ENCODE results near the gene LMOD1. TPM values are rescaled to one million over a fixed set of nuclear protein-coding genes. Genes with fewer than 3 reads are reported as not detected.

Gene LMOD1
- total and polyA plus RNA-seq, 2 of the 8 experiments (the other 6 are each of a cell fraction or from before 2014, with no cell fraction given), result 0.77 to 1.4 TPM

- H3K4me1 ChIP-seq (replicated peaks in 1 of 4; ENCODE audit: control insufficient read depth in 3 of 4, insufficient read depth in 4 of 4, low read length in 3 of 4), result peaks cover 0 to 4% (median 1%) of the 10 kb centered on the region in 4 experiments; a peak in 5 of 7 replicates
- 88% methylated on average over 5 of the region's 5 CpGs; no CpG with 5 or more reads in 1 of the 2 experiments for WGBS, 2 experiments (ENCODE audit: extremely low coverage in 1 of 2, insufficient coverage in 1 of 2, insufficient read length in 1 of 2, insufficient replicate concordance in 2 of 2, low coverage in 1 of 2, low lambda C conversion rate in 2 of 2, missing lambda C conversion rate in 1 of 2)
- H3K4ac ChIP-seq (replicated peaks; ENCODE audit: insufficient read length, low read depth, low read length), result no peak overlapping the region
- H3K23me2 ChIP-seq (ENCODE audit: low read depth, low read length), result no peaks in the 10 kb centered on the region
- no peaks in the 10 kb centered on the region for H3K79me2 ChIP-seq (ENCODE audit: control insufficient read depth in 1 of 2, insufficient read depth in 2 of 2, low read length in 2 of 2)
- 0 out of 2 replicates have a peak overlapping the region, but pooled peaks have one; percentile 18 for H2BK20ac ChIP-seq (ENCODE audit: low read length)
- no peak overlapping the region for H3K4me2 ChIP-seq (ENCODE audit: insufficient read depth in 1 of 2, low read depth in 2 of 2, low read length in 2 of 2)
- H3K9ac ChIP-seq (replicated peaks in 1 of 4; ENCODE audit: extremely low read depth in 1 of 4, low read depth in 3 of 4, low read length in 3 of 4), result no peak overlapping the region
- no peak overlapping the region for H2AK5ac ChIP-seq (ENCODE audit: low read depth, low read length)
- H2BK12ac ChIP-seq (ENCODE audit: low read depth, low read length), result no peak overlapping the region
- H4K8ac ChIP-seq (ENCODE audit: extremely low read depth, insufficient read depth, low read length), result no peak overlapping the region; the same call in 1 of the 2 replicates
- ChIA-PET POLR2A (ENCODE audit: partially characterized antibody) (interaction anchor here (0.9 to 1.3 kb wide), 3 partner anchors 26 to 32 kb away, joined by 3 read pairs; no protein-coding TSS in a partner anchor), CTCF (ENCODE audit: partially characterized antibody) (interaction anchor here (0.7 to 12.4 kb wide), 8 partner anchors 10 to 164 kb away, joined by 3 to 147 read pairs (median 6); no protein-coding TSS in a partner anchor)
- H3K56ac ChIP-seq (replicated peaks; ENCODE audit: insufficient read length, low read depth, low read length), result no peak overlapping the region
- no peak overlapping the region for H2BK120ac ChIP-seq (replicated peaks; ENCODE audit: low read depth, low read length)
- H4K5ac ChIP-seq (ENCODE audit: insufficient read length, low read depth, low read length), result no peak overlapping the region
- H3K27me3 ChIP-seq (replicated peaks in 1 of 4; ENCODE audit: control insufficient read depth in 3 of 4, extremely low read depth in 1 of 4, insufficient read depth in 3 of 4, low read length in 3 of 4), result no peaks in the 10 kb centered on the region; a peak in 1 of 7 replicates
- peak overlapping the region; percentile 46; the same call in 1 of the 2 replicates for H2BK15ac ChIP-seq (ENCODE audit: low read length)
- no peak overlapping the region for H3K14ac ChIP-seq (ENCODE audit: insufficient read length)
- no peak overlapping the region for H2AFZ ChIP-seq (ENCODE audit: low read length)
- H3K27ac ChIP-seq (ENCODE audit: low read depth, low read length), result no peak overlapping the region
- no peaks in the 10 kb centered on the region for H3K79me1 ChIP-seq (ENCODE audit: low read depth, low read length)
- no peak overlapping the region for H3K18ac ChIP-seq (ENCODE audit: extremely low read depth, low read length)
- H3K36me3 ChIP-seq (ENCODE audit: control insufficient read depth in 2 of 4, insufficient read depth in 4 of 4, low read length in 3 of 4), result no peaks in the 10 kb centered on the region
- no peak for DNase-seq (ENCODE audit: low read depth in 1 of 2, low spot score in 2 of 2)
- H3K9me3 ChIP-seq (ENCODE audit: insufficient read depth in 2 of 2, low read depth in 1 of 2, low read length in 1 of 2), result no peaks in the 10 kb centered on the region
- no peak overlapping the region for H2BK5ac ChIP-seq (ENCODE audit: low read depth, low read length)
- H4K20me1 ChIP-seq (replicated peaks in 1 of 2; ENCODE audit: control insufficient read depth in 1 of 2, insufficient read depth in 2 of 2, low read length in 2 of 2), result no peaks in the 10 kb centered on the region
- H3K4me3 ChIP-seq (ENCODE audit: extremely low read depth in 1 of 4, insufficient read depth in 2 of 4, low read depth in 3 of 4, low read length in 4 of 4), result no peak overlapping the region
- FAIRE-seq, result no peak
- no peak overlapping the region for H3K23ac ChIP-seq (ENCODE audit: insufficient read length)
- no peak overlapping the region for H4K91ac ChIP-seq (replicated peaks; ENCODE audit: insufficient read length, low read length)
- TF ChIP-seq FOSL1 (IDR thresholded peaks at IDR 0.05; ENCODE audit: insufficient read depth, low read depth, low read length) (no peak), CHD1 (IDR thresholded peaks at IDR 0.05; ENCODE audit: low read depth, low read length) (no peak), EZH2 (IDR thresholded peaks at IDR 0.05; ENCODE audit: low read depth, low read length, severe bottlenecking) (no peak), HDAC2 (IDR thresholded peaks at IDR 0.05; ENCODE audit: borderline replicate concordance in 1 of 2, low read depth in 2 of 2, low read length in 2 of 2) (no peak), NANOG (IDR thresholded peaks at IDR 0.05; ENCODE audit: insufficient read depth, low read depth, low read length, poor library complexity, severe bottlenecking) (no peak), SIX5 (IDR thresholded peaks at IDR 0.05; ENCODE audit: low read depth, low read length) (no peak), ASH2L (IDR thresholded peaks at IDR 0.05; ENCODE audit: low read length) (no peak), TEAD4 (IDR thresholded peaks at IDR 0.05; ENCODE audit: low read depth, low read length) (no peak), E2F6 (IDR thresholded peaks at IDR 0.05) (no peak), NRF1 (IDR thresholded peaks at IDR 0.05; ENCODE audit: low read depth, low read length) (no peak), POU5F1 (IDR thresholded peaks at IDR 0.05; ENCODE audit: low read depth, low read length) (no peak), SIRT6 (IDR thresholded peaks at IDR 0.05; ENCODE audit: low read length) (no peak), RNF2 (IDR thresholded peaks at IDR 0.05; ENCODE audit: borderline replicate concordance, low read depth, low read length, missing control alignments, poor library complexity, severe bottlenecking) (no peak)
Measured at GRCh38 chr1:201912832-201913231, 33.5 kb downstream of the LMOD1 start.
